ENCODE results near the gene DIP2C. TPM values are rescaled to one million over a fixed set of nuclear protein-coding genes. Genes with fewer than 3 reads are reported as not detected.

The DIP2C gene
- total RNA-seq, 1 donor from 2014 or later, result 11.4 TPM

- TF ChIP-seq CTCF (conservative IDR thresholded peaks at IDR 0.05; ENCODE audit: low read depth, low read length), result no peak
- DNase-seq (ENCODE audit: low read depth), result no peak
- H3K4me3 ChIP-seq (ENCODE audit: low read depth, low read length), result no peak overlapping the region
Measured at GRCh38 chr10:441659-442058, 247.8 kb downstream of the DIP2C start.

GRCh38 chr10:440127-440526, 249.3 kb downstream of the DIP2C start:
- TF ChIP-seq CTCF (conservative IDR thresholded peaks at IDR 0.05; ENCODE audit: low read depth, low read length), result no peak
- DNase-seq (ENCODE audit: low read depth), result no peak
- H3K4me3 ChIP-seq (ENCODE audit: low read depth, low read length), result no peak overlapping the region

GRCh38 chr10:437698-438490, 251.6 kb downstream of the DIP2C start:
- no peak for TF ChIP-seq CTCF (conservative IDR thresholded peaks at IDR 0.05; ENCODE audit: low read depth, low read length)
- no peak for DNase-seq (ENCODE audit: low read depth)
- no peak overlapping the region for H3K4me3 ChIP-seq (ENCODE audit: low read depth, low read length)

- DNase-seq (ENCODE audit: low read depth), result no peak
Measured at GRCh38 chr10:436911-437665, 252.4 kb downstream of the DIP2C start.

GRCh38 chr10:436013-436697, 253.3 kb downstream of the DIP2C start:
- no peak overlapping the region for H3K4me3 ChIP-seq (ENCODE audit: low read depth, low read length)
- TF ChIP-seq CTCF (conservative IDR thresholded peaks at IDR 0.05; ENCODE audit: low read depth, low read length), result no peak
- no peak for DNase-seq (ENCODE audit: low read depth)

More at GRCh38 chr10:436911-437665, 252.4 kb downstream of the DIP2C start:
- no peak overlapping the region for H3K4me3 ChIP-seq (ENCODE audit: low read depth, low read length)
- no peak for TF ChIP-seq CTCF (conservative IDR thresholded peaks at IDR 0.05; ENCODE audit: low read depth, low read length)

GRCh38 chr10:435397-435796, 254.1 kb downstream of the DIP2C start:
- no peak for TF ChIP-seq CTCF (conservative IDR thresholded peaks at IDR 0.05; ENCODE audit: low read depth, low read length)
- DNase-seq (ENCODE audit: low read depth), result no peak
- no peak overlapping the region for H3K4me3 ChIP-seq (ENCODE audit: low read depth, low read length)
